Breast epithelium (tissue), 3 donors: ENCODE results near the gene ABHD8.

Experiments
- POLR2AphosphoS5 ChIP-seq, 3 donors: sonication (generic); formaldehyde crosslinking; IDR thresholded peaks; one replicate each; pipeline ENCODE4 v1.6.1; 2017; ENCODE audit warnings: antibody characterized with exemption in 3 of 3
- TF ChIP-seq, protein P1 (sequence below), 3 donors: fragments of 450-650 bp; IDR thresholded peaks; one replicate each; pipeline ENCODE4 v1.5.1; 2016 to 2017; ENCODE audit warnings: antibody characterized with exemption in 3 of 3, mild to moderate bottlenecking in 3 of 3, moderate library complexity in 3 of 3

DNA sequence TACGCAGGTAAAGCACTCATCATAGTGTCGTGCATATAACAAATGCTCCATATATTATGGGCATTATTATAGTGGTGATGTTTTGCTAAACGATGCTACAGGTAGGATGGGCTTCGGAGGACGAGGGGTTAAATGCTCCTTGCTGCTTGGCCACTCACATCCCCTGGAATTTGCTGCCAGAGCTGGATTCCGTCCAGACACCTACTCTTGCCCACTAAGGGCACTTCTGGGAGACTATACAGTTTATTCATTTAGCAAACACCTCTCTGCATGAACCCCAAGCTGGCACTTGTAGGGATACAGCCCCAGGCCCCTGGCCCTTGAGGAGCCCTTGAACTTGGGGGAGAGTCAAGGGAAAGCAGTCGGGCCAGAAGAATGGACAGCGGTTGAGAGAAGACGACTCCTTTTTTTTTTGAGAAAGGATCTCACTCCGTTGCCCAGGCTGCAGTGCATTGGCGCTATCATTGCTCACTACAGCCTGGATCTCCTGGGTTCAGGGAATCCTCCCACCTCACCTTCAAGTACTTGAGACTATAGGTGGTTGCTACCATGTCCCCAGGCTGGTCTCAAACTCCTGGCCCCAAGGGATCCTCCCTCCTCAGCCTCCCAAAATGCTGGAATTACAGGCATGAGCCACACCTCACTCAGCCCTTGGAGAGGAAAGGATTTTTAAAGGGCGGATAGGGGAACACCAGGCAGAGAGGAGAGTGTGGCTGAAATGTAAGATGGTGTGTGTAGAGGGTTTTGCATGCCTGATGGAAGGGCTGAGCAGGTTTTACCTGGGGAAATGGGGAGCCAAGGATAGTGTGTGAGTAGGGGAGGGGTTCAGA is 1.4 kb upstream of the ABHD8 start:
- TF ChIP-seq POLR2AphosphoS5 (IDR thresholded peaks at IDR 0.05) = no peak
- TF ChIP-seq, protein P1, sequence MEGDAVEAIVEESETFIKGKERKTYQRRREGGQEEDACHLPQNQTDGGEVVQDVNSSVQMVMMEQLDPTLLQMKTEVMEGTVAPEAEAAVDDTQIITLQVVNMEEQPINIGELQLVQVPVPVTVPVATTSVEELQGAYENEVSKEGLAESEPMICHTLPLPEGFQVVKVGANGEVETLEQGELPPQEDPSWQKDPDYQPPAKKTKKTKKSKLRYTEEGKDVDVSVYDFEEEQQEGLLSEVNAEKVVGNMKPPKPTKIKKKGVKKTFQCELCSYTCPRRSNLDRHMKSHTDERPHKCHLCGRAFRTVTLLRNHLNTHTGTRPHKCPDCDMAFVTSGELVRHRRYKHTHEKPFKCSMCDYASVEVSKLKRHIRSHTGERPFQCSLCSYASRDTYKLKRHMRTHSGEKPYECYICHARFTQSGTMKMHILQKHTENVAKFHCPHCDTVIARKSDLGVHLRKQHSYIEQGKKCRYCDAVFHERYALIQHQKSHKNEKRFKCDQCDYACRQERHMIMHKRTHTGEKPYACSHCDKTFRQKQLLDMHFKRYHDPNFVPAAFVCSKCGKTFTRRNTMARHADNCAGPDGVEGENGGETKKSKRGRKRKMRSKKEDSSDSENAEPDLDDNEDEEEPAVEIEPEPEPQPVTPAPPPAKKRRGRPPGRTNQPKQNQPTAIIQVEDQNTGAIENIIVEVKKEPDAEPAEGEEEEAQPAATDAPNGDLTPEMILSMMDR (IDR thresholded peaks at IDR 0.05) = no peak
